ENCODE measurements around the gene E2F2. TPM values are rescaled to one million over a fixed set of nuclear protein-coding genes. Genes with fewer than 3 reads are reported as not detected.

Gene E2F2
- total and polyA plus RNA-seq, 2 of the 4 experiments (the other 2 are of a cell fraction), result 0.36 to 0.51 TPM

DNA sequence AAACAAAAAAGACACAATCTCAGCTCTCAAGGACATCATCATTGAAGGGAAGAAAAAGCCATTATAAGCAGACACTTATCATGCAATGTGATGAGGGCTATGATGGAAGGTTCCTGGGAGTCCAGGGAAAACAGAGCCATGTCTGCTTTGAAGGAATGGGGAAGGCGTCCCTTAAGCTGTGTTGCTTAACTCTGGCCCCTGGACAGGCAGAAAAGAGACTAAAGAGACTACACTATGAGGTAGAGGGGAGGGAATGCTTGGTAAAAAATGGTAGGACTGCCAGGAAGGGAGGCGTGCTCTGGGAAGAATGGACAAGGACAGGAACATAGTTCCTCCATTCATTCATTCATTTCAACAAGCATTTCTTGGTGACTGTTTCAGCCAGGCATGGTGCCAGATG, 68.3 kb downstream of the E2F2 start:
- Histone ChIP-seq H3K18ac (ENCODE audit: low read depth, low read length) (no peak overlapping the region), H3K4ac (ENCODE audit: low read depth, low read length) (0 out of 2 replicates have a peak overlapping the region, but pooled peaks have one; percentile 27), H3K4me2 (ENCODE audit: low read depth, low read length) (no peak overlapping the region), H2AK9ac (replicated peaks; ENCODE audit: low read depth, low read length, poor library complexity) (peak overlapping the region; percentile 61), H2AFZ (replicated peaks; ENCODE audit: low read length, poor library complexity) (no peak overlapping the region), H3K14ac (replicated peaks; ENCODE audit: low read depth, low read length) (no peak overlapping the region; the same call in 1 of the 2 replicates), H3K9ac (ENCODE audit: low read depth, low read length) (no peak overlapping the region), H2AK5ac (ENCODE audit: low read depth, low read length) (no peak overlapping the region), H2BK120ac (ENCODE audit: low read depth, low read length) (no peak overlapping the region), H2BK5ac (ENCODE audit: low read depth, low read length, poor library complexity, severe bottlenecking) (no peak overlapping the region), H3K56ac (ENCODE audit: extremely low read depth, insufficient read depth, low read length) (no peak overlapping the region), H4K5ac (ENCODE audit: low read depth, low read length) (no peak overlapping the region), H3K27ac (ENCODE audit: insufficient read depth, low read length) (no peak overlapping the region), H3K9me1 (ENCODE audit: insufficient read depth, low read length) (peaks cover 5% of the 10 kb centered on the region), H2BK20ac (ENCODE audit: low read depth, low read length) (no peak overlapping the region), H3K27me3 (ENCODE audit: control insufficient read depth, insufficient read depth, low read length) (no peaks in the 10 kb centered on the region), H3K79me1 (ENCODE audit: low read depth in 1 of 2, low read length in 2 of 2) (peaks cover 3 to 42% of the 10 kb centered on the region in 2 experiments), H4K91ac (ENCODE audit: insufficient read depth, low read depth, low read length) (no peak overlapping the region), H3K36me3 (ENCODE audit: control insufficient read depth, insufficient read depth, low read length) (no peaks in the 10 kb centered on the region; the same call in 1 of the 2 replicates), H3K4me3 (ENCODE audit: insufficient read depth, low read depth, low read length) (no peak overlapping the region), H3K23ac (ENCODE audit: low read depth, low read length) (peak overlapping the region; percentile 78; the same call in 1 of the 2 replicates), H3K4me1 (ENCODE audit: control insufficient read depth, insufficient read depth, low read length) (no peaks in the 10 kb centered on the region), H3K9me3 (ENCODE audit: control insufficient read depth, insufficient read depth, low read length) (no peaks in the 10 kb centered on the region), H4K20me1 (ENCODE audit: insufficient read depth, low read length) (peaks cover 15% of the 10 kb centered on the region; the same call in 1 of the 2 replicates), H2BK15ac (ENCODE audit: low read depth, low read length) (no peak overlapping the region), H4K8ac (ENCODE audit: low read depth in 2 of 2, low read length in 2 of 2) (no peak overlapping the region)
- TF ChIP-seq, protein P1, sequence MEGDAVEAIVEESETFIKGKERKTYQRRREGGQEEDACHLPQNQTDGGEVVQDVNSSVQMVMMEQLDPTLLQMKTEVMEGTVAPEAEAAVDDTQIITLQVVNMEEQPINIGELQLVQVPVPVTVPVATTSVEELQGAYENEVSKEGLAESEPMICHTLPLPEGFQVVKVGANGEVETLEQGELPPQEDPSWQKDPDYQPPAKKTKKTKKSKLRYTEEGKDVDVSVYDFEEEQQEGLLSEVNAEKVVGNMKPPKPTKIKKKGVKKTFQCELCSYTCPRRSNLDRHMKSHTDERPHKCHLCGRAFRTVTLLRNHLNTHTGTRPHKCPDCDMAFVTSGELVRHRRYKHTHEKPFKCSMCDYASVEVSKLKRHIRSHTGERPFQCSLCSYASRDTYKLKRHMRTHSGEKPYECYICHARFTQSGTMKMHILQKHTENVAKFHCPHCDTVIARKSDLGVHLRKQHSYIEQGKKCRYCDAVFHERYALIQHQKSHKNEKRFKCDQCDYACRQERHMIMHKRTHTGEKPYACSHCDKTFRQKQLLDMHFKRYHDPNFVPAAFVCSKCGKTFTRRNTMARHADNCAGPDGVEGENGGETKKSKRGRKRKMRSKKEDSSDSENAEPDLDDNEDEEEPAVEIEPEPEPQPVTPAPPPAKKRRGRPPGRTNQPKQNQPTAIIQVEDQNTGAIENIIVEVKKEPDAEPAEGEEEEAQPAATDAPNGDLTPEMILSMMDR (conservative IDR thresholded peaks at IDR 0.05; ENCODE audit: low read depth, low read length), result no peak
- BruUV-seq (replicated peaks), result no TSS peak
- ATAC-seq (ENCODE audit: low read depth) (no peak), DNase-seq (no peak)
- ChIA-PET CTCF (no interaction called here), POLR2A (ENCODE audit: unreplicated experiment) (no interaction called here)
- WGBS, 2 experiments (ENCODE audit: extremely low coverage in 2 of 2, insufficient read length in 1 of 2), result 100% methylated on average over 1 of the region's 2 CpGs; no CpG with 5 or more reads in 1 of the 2 experiments
- intact Hi-C loops (cut with micrococcal nuclease) (no loop called here), in situ Hi-C loops (cut with MboI; ENCODE audit: low sequenced_read_pairs) (no loop called here), dilution Hi-C loops (cut with HindIII; ENCODE audit: low sequenced_read_pairs, unreplicated experiment) (no loop called here)

Data from IMR-90 (cell line).